Measurements from ENCODE around the gene UGT2B7.

UGT2B7 gene

DNA sequence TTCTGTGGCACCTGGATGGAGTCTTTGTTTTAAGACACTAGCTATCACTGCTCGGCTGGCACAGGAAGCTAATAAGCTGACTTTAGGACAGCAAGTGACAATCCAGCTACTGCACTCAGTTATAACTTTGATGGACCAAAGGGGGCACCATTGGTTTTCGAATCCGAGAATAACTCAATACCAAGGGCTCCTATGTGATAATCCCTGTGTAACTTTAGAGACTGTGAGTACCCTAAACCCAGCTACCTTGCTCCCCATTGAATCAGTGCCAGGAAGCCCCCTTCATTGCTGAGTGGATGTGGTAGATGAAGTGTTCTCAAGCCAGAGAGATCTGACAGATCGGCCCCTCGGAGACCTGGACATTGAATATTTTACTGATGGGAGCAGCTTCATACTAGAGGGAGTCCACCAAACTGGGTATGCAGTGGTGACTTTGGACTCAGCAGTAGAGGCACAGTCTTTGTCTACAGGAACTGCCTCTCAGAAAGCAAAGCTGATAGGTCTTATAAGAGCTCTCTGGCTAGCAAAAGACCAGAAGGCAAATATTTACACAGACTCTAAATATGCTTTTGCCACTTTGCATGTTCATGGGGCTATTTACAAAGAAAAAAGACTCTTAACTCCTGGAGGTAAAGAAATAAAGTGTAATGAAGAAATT is 35.5 kb upstream of the UGT2B7 start:
- Histone ChIP-seq H3K9ac (ENCODE audit: low read length) (no peak overlapping the region), H3K9me3 (ENCODE audit: control insufficient read depth, low read length) (no peaks in the 10 kb centered on the region), H3K27me3 (ENCODE audit: control insufficient read depth, insufficient read depth, low read length) (no peaks in the 10 kb centered on the region), H3K36me3 (ENCODE audit: control insufficient read depth, insufficient read depth, low read length) (no peaks in the 10 kb centered on the region), H3K4me1 (ENCODE audit: control insufficient read depth, insufficient read depth, low read length) (peaks cover 23% of the 10 kb centered on the region), H3K4me3 (ENCODE audit: low read length) (no peak overlapping the region)

DNA sequence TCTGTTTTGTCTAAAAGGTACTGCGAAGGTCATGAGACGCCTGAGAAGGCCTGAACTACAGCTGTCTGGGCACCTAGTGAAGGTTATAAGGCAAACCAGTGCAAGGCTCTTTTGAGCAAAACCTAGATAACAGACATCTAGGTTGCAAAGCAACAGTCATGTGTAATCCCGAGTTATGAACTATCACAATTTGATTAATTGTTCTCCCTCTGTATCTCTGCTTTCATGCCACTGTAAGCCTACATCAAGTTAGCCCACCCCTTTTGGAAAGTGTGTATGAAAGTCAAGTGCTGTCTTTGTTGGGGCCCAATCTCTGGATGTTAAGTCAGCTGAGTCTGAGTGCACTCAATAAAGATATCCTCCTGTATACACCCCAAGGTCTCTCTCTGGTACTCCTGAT is 31.9 kb upstream of the UGT2B7 start:
- Histone ChIP-seq H3K27me3 (ENCODE audit: control insufficient read depth, insufficient read depth, low read length) (no peaks in the 10 kb centered on the region), H3K4me1 (ENCODE audit: control insufficient read depth, insufficient read depth, low read length) (peaks cover 9% of the 10 kb centered on the region), H3K36me3 (ENCODE audit: control insufficient read depth, insufficient read depth, low read length) (no peaks in the 10 kb centered on the region), H3K9me3 (ENCODE audit: control insufficient read depth, low read length) (no peaks in the 10 kb centered on the region), H3K4me3 (ENCODE audit: low read length) (no peak overlapping the region), H3K9ac (ENCODE audit: low read length) (no peak overlapping the region)

DNA sequence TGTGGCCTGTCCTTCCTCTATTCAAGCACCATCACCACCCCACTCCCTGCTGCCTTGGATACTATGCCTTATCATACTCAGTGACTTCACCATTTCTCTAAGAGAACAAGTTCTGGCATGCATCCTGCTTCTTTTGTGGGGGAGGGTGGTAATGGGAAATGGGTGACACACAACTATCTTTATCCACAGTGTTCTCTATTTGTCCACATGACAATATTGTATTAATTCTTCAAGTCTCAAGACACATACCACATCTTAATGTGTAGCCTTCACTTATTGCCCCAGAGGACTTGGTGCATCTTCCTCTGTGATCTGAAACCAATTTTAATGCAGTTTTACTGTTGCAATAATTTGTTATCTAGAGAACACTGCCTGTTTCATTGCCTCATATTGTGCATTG is 29.3 kb upstream of the UGT2B7 start:
- Histone ChIP-seq H3K27me3 (ENCODE audit: control insufficient read depth, insufficient read depth, low read length) (no peaks in the 10 kb centered on the region), H3K36me3 (ENCODE audit: control insufficient read depth, insufficient read depth, low read length) (no peaks in the 10 kb centered on the region), H3K9ac (ENCODE audit: low read length) (no peak overlapping the region), H3K9me3 (ENCODE audit: control insufficient read depth, low read length) (no peaks in the 10 kb centered on the region), H3K4me3 (ENCODE audit: low read length) (no peak overlapping the region), H3K4me1 (ENCODE audit: control insufficient read depth, insufficient read depth, low read length) (no peaks in the 10 kb centered on the region)

DNA sequence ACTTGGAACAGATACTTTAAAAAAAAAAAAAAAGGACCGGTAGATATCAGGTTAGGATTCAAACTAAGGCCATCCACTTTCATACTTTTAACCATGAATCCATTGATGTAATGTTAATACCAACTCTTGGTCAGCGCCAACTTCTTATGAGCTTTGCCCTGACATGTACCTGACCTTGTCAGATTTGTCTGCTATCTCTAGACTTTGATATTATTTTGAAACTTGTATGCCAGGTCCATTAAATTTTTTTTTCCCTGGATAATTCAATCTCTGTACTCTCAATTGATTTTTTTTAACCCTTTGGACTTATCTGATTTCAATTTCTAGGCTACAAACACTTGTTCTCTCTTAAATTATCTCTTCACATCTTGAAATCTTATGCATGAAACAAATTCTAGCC is 27.2 kb upstream of the UGT2B7 start:
- H3K36me3 ChIP-seq (ENCODE audit: control insufficient read depth, insufficient read depth, low read length): no peaks in the 10 kb centered on the region
- H3K27me3 ChIP-seq (ENCODE audit: control insufficient read depth, insufficient read depth, low read length): no peaks in the 10 kb centered on the region
- H3K9me3 ChIP-seq (ENCODE audit: control insufficient read depth, low read length): no peaks in the 10 kb centered on the region
- H3K4me1 ChIP-seq (ENCODE audit: control insufficient read depth, insufficient read depth, low read length): no peaks in the 10 kb centered on the region
- H3K4me3 ChIP-seq (ENCODE audit: low read length): no peak overlapping the region
- H3K9ac ChIP-seq (ENCODE audit: low read length): no peak overlapping the region

DNA sequence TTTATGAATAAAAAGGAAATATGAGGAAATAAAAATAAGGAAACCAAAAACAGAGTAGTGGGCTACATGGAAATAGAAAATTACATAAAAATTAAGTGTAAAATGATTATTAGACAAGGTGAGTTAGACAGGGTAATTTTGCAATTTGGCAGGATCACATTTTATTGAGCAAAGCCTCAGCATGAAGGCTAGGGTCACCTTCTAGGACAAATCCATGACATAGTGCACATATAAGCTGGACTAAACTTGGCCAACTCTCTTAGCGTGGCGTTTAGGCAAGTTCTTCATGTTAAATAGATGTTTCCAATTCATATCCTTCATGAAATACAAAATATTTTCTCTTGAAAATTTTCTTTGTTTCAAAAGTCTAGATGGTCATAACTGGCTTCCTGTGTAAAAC is 25.7 kb upstream of the UGT2B7 start:
- H3K9me3 ChIP-seq (ENCODE audit: control insufficient read depth, low read length): no peaks in the 10 kb centered on the region
- no peaks in the 10 kb centered on the region for H3K4me1 ChIP-seq (ENCODE audit: control insufficient read depth, insufficient read depth, low read length)
- no peak overlapping the region for H3K4me3 ChIP-seq (ENCODE audit: low read length)
- no peak overlapping the region for H3K9ac ChIP-seq (ENCODE audit: low read length)
- no peaks in the 10 kb centered on the region for H3K36me3 ChIP-seq (ENCODE audit: control insufficient read depth, insufficient read depth, low read length)
- no peaks in the 10 kb centered on the region for H3K27me3 ChIP-seq (ENCODE audit: control insufficient read depth, insufficient read depth, low read length)

DNA sequence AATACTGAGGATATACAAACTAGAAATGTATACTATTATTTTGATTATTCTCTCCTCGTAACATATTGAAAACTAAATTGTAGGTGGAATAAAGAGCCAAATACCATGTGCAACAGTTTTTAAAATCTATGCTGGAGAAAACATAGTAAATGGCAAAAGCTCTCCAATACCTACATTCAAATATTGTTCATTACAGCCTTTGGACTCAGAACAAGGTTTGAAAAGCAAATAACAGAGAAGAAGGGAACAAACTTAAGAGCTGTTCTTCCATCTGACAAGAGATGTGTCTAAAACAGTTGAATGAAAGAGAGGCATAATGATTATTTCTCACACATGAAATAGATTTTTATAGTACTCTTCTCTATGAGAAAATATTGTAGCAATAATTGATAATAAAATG is 25.0 kb upstream of the UGT2B7 start:
- Histone ChIP-seq H3K9ac (ENCODE audit: low read length) (no peak overlapping the region), H3K9me3 (ENCODE audit: control insufficient read depth, low read length) (no peaks in the 10 kb centered on the region), H3K27me3 (ENCODE audit: control insufficient read depth, insufficient read depth, low read length) (no peaks in the 10 kb centered on the region), H3K4me3 (ENCODE audit: low read length) (no peak overlapping the region), H3K4me1 (ENCODE audit: control insufficient read depth, insufficient read depth, low read length) (no peaks in the 10 kb centered on the region), H3K36me3 (ENCODE audit: control insufficient read depth, insufficient read depth, low read length) (no peaks in the 10 kb centered on the region)

DNA sequence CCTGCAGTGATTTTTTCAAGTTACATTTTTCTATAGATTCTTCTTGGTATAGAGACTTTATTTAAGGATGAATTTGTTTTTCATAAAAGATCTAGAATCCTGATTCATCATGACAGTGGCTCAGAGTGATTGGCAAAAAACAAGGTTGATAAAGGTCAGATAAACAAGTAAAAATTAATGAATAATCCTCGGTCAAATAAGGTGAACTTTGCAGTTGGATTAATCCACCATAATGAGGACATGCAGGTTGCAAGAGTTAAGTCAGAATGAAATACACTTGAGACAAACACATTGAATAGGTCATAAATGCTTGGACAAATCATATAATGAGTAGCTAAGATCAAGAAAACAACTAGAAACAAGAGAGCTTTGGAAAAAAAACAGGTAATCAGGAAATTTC is 22.9 kb upstream of the UGT2B7 start:
- Histone ChIP-seq H3K9me3 (ENCODE audit: control insufficient read depth, low read length) (no peaks in the 10 kb centered on the region), H3K4me3 (ENCODE audit: low read length) (no peak overlapping the region), H3K27me3 (ENCODE audit: control insufficient read depth, insufficient read depth, low read length) (no peaks in the 10 kb centered on the region), H3K36me3 (ENCODE audit: control insufficient read depth, insufficient read depth, low read length) (no peaks in the 10 kb centered on the region), H3K9ac (ENCODE audit: low read length) (no peak overlapping the region), H3K4me1 (ENCODE audit: control insufficient read depth, insufficient read depth, low read length) (no peaks in the 10 kb centered on the region)

DNA sequence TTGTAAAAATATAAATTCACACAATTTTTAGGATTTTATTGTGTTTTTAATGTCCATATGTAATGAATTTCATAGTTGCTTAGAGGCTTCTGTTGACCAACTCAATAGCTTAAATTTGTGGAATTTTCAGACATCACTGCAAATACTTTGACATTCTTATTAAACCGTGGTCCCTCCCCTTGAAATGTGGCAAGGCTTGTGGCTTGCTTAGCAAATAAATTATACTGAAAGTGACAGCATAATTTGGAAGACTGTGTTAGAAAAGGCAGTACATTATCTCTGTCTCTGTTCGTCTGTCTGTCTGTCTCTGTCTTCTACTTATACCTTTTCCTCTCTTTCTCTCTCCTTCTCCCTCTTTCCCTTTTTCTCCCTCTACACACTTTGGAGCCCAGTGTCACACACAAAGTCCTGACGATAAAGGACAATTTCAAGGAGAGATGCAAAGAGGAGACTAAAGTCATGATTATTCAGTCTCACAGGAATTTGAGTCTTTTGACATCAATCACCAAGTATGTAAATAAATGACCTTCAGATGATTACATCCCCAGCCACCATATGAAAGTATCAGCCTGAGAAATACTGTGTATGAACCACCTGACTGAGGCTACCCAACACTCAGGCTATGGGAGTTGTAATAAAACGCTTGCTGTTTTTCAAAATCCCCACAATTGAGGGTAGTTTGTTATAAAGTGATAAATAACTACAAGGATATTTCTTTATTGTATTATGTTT is 21.0 kb upstream of the UGT2B7 start:
- no peaks in the 10 kb centered on the region for H3K4me1 ChIP-seq (ENCODE audit: control insufficient read depth, insufficient read depth, low read length)
- no peaks in the 10 kb centered on the region for H3K36me3 ChIP-seq (ENCODE audit: control insufficient read depth, insufficient read depth, low read length)

DNA sequence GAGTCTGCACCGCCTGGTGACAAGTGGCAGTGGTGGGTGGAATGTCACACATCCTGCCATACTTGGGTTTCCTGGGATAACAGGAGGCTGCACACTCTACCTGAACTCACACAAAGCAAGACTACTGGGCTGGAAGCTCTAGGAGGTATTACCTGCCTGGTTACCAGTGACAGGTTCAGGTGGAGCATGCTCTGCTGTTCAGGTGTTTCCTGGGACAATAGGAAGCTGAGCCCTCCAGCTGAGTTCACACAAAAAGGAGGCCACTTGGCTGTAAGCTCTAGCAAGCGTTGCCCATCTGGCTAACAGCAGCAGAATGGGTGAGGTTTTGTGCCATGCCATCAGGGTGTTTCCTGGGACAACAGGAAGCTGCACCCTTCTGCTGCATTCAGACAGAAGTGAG is 17.4 kb upstream of the UGT2B7 start:
- Histone ChIP-seq H3K4me3 (ENCODE audit: low read length) (no peak overlapping the region), H3K9me3 (ENCODE audit: control insufficient read depth, low read length) (no peaks in the 10 kb centered on the region), H3K4me1 (ENCODE audit: control insufficient read depth, insufficient read depth, low read length) (no peaks in the 10 kb centered on the region), H3K36me3 (ENCODE audit: control insufficient read depth, insufficient read depth, low read length) (no peaks in the 10 kb centered on the region), H3K27me3 (ENCODE audit: control insufficient read depth, insufficient read depth, low read length) (no peaks in the 10 kb centered on the region), H3K9ac (ENCODE audit: low read length) (no peak overlapping the region)

More for the DNA sequence above, 21.0 kb upstream of the UGT2B7 start:
- no peaks in the 10 kb centered on the region for H3K9me3 ChIP-seq (ENCODE audit: control insufficient read depth, low read length)
- no peaks in the 10 kb centered on the region for H3K27me3 ChIP-seq (ENCODE audit: control insufficient read depth, insufficient read depth, low read length)
- no peak overlapping the region for H3K4me3 ChIP-seq (ENCODE audit: low read length)
- H3K9ac ChIP-seq (ENCODE audit: low read length): no peak overlapping the region

DNA sequence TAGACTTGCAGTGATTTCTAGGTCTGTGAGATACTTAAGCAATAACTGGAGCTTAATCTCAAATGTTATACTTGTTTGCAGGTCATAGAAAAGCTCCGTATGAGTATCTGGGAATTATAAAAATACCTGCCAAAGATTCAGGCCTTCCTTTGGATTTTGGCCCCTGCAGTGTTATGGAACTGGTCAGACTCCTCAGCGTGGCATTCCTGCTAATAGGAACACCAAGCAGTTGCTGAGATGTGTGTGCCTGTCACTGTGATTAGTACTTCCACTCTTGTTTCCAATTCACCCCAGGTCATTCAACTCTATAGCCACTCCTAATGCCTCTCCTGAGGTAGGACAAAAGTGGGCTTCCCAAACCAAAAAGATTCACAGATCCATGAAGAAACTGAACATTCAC is 7.8 kb upstream of the UGT2B7 start:
- H3K27me3 ChIP-seq (ENCODE audit: control insufficient read depth, insufficient read depth, low read length): no peaks in the 10 kb centered on the region
- no peaks in the 10 kb centered on the region for H3K36me3 ChIP-seq (ENCODE audit: control insufficient read depth, insufficient read depth, low read length)
- H3K9ac ChIP-seq (ENCODE audit: low read length): no peak overlapping the region
- H3K9me3 ChIP-seq (ENCODE audit: control insufficient read depth, low read length): no peaks in the 10 kb centered on the region
- no peaks in the 10 kb centered on the region for H3K4me1 ChIP-seq (ENCODE audit: control insufficient read depth, insufficient read depth, low read length)
- no peak overlapping the region for H3K4me3 ChIP-seq (ENCODE audit: low read length)

DNA sequence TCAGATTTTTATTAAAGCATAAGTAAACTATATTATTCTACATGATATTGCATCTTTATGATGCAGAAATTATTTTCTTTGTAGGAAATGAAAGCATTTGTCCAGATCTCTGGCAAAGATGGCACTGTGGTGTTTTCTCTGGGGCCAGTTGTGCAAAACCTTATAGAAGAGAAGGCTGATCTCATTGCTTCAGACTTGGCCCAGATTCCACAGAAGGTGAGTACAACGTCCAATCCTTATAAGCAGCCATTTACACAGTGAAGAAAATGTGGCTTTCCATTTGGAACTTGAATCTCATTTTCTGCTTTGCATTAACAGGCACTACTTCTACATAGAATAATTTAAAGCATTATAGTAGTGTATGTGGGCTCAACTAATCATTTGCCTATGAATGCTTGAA is 6.9 kb upstream of the UGT2B7 start:
- Histone ChIP-seq H3K9ac (ENCODE audit: low read length) (no peak overlapping the region), H3K9me3 (ENCODE audit: control insufficient read depth, low read length) (no peaks in the 10 kb centered on the region), H3K4me1 (ENCODE audit: control insufficient read depth, insufficient read depth, low read length) (no peaks in the 10 kb centered on the region), H3K36me3 (ENCODE audit: control insufficient read depth, insufficient read depth, low read length) (no peaks in the 10 kb centered on the region), H3K27me3 (ENCODE audit: control insufficient read depth, insufficient read depth, low read length) (no peaks in the 10 kb centered on the region), H3K4me3 (ENCODE audit: low read length) (no peak overlapping the region)

DNA sequence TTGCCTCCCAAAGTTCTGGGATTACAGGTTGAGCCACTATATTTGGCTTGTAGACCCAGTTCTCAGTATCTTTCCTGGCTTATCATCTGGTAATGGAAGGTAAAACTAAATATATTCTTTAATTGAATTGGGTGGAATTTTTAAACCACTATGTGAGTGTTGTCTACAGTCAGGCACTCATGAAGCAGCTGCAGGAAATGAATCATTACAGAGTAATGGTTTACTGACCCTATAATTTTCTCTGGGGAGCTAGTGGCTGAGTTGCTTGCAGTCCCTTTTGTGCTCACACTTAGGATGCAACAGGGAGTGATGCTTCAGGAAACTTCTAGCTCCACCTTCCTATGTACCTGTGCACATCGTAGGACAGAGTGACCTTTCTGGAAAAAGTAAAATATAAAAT is 4.1 kb upstream of the UGT2B7 start:
- no peaks in the 10 kb centered on the region for H3K9me3 ChIP-seq (ENCODE audit: control insufficient read depth, low read length)
- no peak overlapping the region for H3K9ac ChIP-seq (ENCODE audit: low read length)
- no peaks in the 10 kb centered on the region for H3K27me3 ChIP-seq (ENCODE audit: control insufficient read depth, insufficient read depth, low read length)
- H3K36me3 ChIP-seq (ENCODE audit: control insufficient read depth, insufficient read depth, low read length): no peaks in the 10 kb centered on the region
- no peak overlapping the region for H3K4me3 ChIP-seq (ENCODE audit: low read length)
- H3K4me1 ChIP-seq (ENCODE audit: control insufficient read depth, insufficient read depth, low read length): no peaks in the 10 kb centered on the region

All from mucosa of stomach (tissue), 1 donor.